ENCODE data around the gene MAP1B.

The MAP1B gene

DNA sequence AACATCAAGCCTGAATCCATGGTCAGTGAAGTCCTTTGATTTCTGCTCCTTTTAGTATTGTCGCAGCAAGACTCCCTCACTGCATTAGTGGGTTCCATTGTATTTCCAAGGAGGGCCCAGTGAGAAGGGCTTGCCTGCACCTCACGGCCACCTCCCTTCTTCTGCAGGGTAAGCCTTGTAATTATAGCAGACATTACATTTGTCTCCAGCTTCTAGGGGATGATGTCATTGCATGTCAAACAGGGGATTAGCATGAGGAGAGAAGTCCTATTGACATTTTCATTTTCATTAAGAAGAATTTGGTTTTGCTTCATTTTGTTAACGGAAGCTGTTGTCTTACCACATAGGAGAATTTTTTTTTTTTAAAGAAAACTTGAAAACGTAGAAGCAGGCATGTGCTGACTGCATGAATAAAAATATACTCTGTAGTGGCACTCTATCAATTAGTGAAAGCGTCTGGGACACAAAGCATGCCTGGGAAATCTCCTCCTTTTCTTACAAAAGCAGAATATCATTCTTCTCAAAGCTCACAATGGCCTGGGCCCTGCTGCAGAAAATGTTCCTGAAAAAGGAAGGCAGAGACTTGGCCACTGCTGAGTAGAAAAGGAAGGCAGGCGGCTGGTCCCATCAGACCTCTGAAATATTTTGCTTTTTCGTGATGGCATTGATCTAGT lies 27.1 kb downstream of the MAP1B start:
- DNase-seq = no peak

DNA sequence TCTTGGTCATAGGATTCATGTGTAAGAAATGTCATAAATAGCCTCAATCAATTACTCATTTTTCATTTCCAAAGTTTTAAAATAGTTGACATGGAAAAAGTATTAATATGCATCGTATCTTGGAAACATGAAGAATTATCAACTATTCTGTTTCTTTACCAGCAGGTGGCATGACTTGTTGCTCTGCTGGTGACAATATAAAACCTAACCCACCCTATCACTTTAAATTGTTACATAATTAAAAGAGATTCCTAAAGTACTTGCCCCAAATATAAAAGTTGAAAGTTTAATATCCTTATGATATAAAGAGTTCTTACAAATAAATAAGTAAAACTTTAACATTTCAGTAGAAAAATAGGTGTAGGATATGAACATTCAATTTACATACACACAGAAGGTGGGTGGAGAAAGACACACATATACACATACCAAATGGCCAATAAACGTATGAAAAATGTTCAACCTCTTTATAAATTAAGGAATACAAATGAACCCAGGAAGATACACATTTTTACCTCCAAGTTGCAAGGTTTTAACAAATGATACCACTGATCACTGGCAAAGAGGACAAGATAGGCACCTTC lies 30.6 kb downstream of the MAP1B start:
- DNase-seq = no peak

DNA sequence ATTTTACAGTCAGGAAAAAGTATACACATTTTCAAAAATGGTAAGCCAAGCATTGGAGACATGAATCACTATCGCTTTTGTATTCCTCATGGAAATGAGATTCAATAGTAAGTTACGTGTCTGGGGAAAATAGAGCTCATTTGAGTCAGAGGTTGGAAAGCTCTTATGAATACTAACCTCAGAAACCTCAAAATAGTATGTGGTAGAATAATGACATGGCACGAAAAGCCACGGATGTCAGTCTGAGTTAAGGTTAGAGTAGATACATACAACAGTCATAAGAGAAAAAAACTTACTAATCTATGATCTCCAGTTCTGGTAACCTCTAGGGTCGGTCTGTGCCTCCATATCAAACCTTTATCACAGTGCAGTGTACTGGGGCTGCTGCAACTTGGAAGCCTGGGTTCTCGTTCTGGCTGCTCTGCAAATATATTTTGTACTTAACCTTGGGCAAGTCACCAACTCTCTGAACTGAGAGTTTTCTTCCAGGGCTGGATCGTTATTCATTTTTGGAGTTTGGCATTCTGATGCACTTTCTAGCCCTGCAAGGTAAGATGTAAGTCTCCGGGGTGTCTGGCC lies 31.8 kb downstream of the MAP1B start:
- DNase-seq = no peak

DNA sequence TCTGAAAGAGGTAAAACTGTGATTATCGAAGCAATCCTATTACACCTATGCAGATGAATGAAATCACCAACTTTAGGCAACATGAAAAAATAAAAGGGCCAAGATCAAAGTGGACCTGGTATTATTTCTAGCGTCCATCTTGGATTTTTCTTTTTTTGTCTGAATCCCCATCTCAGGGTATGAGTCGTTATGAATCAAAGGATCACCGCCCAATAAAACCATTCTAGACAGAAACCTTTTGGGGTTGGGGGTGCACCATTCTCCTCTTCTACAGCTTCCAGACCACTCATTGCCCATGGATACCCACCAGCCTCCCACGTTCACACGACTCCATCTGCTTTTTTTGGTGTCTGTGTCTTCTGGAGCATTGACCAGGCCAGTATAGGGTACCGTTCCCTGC lies 33.4 kb downstream of the MAP1B start:
- DNase-seq = no peak

DNA sequence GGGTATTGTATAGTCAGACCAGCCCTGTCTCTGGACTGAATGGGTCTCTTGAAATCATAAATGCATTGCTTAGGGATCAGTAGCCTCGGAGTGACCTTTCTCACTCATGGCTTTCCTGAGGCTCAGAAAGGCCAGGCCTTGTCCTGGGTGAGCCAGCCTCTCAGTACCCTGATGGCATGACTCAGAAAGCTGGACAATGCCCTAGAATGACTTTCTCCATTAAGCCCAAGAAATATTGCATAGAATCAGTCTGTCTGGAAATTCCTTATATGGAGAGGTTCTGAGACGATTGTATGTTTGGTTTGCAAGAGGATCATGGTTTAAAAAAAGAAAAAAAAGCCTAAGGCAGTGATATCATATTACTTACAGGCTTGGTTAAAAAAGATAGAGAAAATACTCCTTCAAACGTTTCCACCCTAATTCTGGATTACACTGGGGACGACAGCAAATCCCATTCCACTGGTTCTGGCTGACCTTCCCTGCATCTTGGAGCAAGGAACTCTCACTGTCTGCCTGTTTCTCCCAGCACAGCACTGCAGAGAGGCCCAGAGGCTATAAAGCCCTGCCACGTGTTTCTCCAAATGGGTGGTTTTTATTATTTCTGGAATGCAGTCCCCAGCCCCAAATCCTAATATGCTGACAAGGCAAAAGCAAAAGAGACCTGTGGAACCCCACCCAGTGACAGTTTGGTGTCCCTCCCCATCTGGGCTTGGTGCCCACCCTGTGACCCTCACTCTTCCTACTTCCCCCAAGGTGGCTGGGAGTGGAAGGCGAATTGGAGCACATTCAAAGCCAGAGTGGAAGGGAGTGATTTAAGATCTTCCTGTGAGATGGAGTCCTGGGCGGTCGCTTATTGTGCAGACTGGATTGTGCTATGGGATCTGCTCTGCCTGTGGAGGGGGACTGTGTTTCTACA lies 34.4 kb downstream of the MAP1B start:
- no peak for DNase-seq

DNA sequence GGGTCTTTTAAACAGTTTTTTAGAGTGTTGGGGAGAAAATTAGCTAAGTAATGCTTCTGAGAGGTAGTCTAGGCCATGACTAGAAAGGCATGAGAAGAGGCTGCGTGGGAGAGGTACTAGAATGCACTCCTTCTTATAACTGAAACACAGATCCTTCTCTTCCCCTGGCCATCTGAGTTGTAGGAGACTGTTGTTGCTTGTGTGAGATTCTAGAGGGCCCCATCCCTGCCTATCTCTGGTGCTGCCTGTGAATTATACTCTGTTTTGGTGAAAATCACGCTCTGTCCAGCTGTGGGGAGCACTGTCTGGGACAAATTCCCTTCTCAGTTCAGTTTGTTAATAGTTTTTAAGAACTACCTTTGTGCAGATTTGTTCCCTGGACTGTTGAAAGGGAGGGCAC lies 37.5 kb downstream of the MAP1B start:
- DNase-seq = no peak

DNA sequence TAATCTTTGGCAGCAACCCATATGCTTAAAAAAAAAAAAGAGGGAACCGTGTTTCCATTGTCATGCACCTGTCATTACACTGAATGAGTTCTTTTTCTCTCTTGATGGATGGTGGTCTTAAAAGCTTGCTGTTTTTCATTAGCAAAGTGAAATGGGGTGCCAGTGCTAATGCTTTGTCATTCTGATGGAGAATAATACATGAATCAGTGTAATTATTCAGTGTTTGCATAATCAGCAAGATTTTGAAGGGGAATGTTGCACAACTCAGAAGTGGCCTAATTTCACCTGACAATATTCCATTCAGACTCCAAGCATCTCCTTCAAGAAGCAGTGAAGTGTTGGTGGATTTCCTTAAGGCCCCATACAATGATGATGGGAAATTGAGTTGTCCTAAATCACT lies 38.1 kb downstream of the MAP1B start:
- DNase-seq = no peak

DNA sequence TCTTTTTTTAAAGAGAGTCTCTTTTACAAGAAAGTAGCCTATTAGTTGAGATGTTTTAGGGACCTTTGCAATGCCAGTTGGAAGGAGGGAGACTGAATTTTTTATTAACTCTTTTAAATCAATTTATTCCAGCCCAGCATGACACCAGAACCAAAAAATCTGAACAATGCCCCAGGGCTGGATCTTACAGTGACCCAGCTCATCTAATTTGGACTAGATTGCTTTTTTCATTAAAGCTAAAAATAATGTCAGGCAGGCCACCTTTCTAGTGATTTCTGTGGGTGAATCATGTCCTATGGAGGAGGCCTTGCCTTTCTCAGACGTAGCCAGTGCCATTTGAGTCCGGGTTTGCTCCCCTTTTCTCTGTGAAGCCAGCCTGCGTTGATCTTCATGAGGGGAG lies 38.8 kb downstream of the MAP1B start:
- no peak for DNase-seq

DNA sequence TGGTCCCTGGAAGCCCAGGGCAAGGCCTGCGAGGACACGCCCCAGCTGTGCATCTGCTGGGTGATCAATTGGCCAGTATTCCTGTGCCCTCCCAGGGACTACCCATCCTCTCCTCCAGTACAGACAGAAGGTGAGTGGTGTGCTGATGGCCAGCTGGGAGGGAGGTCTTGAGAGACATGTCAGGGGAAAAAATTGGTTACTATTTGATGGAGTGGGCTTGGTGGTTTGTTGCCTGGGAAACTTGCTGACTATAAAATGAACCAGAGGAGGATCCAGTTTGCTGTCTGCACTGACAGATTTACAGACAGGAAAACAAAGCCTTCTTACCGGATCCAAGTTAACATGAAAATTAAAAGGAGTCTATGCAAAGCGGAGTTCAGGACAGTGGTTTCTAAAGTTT lies 40.3 kb downstream of the MAP1B start:
- DNase-seq = no peak

DNA sequence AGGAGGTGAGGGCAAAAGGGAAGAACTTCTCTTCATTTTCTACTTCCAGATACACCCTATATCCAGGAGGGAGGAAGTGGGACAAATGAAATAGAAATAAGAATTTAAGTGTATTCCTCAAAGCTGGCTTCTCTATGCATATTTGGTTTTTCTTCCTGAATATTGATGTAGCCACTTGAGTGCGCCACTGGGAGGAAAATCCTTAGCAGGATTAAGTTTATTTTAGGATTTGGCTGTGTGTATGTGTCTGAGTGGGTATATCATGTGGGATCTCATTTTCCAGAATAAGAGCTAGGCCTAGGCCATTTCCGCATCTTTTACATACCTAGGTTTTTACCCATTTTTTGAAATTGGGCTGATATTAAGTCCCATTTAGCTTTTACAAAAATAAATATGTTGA lies 42.5 kb downstream of the MAP1B start:
- no peak for DNase-seq

DNA sequence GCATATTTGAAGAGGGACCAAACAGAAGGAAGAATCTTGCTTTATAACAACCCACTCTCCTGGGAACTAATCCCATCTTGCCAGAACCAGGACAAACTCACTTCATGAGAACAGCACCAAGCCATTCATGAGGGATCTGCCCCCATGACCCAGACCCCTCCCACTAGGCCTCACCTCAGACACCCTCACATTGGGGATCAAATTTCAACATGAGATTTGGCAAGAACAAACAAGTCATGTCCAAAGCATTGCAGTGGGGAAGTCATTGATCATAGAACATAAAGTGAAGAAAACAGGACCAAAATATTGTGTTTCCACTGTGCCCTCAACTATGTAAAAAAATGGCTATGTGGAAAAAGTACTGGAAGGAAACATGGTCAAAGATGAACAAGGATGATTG lies 43.9 kb downstream of the MAP1B start:
- no peak for DNase-seq

DNA sequence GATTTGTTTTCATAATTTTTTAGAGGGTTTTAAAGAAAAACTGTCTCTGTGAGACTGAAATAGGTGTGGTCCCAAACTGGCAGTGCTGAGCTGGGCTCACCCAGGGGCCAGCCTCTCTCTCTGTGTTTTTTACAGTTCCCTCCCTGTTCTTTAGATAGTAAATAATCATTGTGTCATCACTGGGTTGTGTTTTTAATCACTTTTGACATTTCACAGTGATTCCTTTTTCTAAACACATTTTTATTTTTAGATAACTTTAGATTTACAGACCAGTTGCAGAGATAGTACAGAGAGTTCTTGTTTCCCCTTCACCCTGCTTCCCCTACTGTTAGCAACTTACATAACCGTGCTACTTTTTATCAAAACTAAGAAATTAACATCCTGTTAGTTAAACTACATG lies 44.4 kb downstream of the MAP1B start:
- no peak for DNase-seq

DNA sequence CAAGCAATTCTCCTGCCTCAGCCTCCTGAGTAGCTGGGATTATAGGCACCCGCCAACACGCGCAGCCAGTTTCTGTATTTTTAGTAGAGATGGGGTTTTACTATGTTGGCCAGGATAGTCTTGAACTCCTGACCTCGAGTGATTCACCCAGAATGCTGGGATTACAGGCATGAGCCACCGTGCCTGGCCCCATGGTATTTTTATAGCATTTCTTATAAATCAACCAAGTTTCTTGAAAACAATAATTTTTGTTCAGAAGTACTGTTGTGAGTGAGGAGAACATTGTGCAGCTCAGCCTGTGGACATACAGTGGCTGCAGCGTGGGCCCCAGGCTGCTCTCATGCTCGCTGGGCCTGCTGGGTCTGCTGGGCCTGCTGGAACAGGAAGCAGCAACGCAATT lies 45.3 kb downstream of the MAP1B start:
- DNase-seq = no peak

DNA sequence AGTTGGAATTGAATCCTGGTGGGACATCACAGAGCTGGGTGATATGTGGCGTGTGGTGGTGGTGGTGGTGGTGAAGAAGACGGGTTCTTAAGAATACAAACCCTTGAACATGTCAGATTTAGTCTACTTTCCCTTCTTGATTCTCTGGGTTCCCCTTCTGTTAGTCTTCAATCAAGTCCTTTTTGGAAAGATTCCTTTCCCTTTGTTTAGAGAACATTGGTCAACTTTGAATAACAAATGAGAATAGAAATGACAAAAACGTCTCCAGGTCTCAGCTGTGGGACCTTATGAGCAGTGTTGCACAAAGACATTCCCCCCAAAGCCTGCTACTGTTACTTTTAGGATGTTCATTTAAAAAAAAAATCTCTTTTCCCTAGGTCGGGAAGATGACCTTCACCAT lies 46.3 kb downstream of the MAP1B start:
- no peak for DNase-seq

DNA sequence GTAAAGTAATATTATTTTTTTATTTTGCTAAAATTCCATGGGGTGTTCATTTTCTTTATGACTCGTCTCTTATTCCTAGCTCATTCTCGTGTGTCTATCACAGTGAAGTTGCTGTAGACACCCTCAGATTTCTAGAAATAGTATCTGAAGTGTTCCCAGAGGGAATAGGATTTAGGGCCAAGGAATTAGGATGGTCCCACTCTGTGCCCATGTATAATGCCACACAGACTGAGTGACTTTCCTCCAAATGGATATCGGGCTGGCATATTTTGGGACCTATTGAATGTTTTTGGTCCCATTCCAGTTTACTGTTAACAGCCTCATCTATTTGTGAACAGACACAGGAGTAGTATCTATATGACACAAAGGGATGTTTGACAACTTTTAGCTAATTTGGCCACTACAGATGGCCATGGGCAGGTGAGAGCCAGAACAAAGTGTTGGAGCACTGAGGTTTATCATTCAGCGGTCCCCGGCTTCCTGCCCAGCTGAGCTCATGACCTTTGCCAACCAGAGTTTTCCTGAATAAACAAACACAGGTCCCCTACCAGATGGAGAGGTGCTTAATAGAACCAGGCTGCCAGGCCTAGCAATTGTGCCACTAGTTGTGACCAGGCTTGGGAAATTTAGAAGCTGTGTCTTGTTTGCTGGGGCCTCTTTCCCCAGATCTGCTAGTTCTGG lies 46.9 kb downstream of the MAP1B start:
- DNase-seq = no peak

DNA sequence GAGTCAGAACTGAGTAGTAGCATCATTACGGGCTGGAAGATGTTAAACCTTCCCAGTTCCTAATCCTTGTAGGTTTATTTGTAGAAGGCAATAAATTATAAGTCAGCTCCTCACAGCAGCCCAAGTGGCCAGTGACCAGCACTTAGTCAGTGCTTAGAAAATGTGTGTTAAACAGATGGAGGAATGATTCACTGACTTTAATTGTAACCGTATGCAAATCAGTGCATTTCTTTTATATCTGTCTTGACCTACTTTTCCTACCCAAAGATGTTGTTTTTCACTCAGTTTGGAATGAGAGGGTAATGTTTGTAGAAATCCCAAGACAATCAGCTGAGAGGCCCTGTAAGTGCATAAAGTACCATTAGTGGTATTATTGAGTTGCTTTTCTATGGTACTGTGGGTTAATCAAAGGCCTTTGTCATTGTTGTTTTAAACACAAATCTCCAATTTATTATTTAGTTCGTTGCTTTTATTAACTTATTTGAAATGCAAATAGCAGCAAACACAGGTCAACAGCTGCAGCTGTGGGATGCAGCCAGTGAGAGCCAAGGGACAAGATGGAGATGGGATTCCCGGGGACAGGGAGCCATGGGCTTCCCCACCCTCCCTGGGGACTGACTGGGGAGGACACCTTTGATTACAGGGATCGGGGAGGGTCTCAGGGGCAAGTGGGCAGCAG lies 49.8 kb downstream of the MAP1B start:
- no peak for DNase-seq

DNA sequence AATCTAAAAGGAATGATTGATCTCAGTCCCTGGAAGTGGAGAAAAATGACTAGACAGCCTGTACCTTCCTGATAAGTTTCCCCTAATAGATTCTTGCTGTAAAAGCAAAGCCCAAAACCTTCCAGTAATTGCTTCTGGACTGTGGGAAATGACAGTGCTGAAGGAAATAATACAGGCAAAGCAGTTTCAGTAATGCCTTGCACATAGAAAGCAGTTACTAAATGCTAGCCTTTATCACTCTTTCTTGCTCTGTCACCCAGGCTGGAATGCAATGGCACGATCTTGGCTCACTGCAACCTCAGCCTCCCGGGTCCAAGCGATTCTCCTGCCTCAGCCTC lies 50.3 kb downstream of the MAP1B start:
- DNase-seq = no peak

DNA sequence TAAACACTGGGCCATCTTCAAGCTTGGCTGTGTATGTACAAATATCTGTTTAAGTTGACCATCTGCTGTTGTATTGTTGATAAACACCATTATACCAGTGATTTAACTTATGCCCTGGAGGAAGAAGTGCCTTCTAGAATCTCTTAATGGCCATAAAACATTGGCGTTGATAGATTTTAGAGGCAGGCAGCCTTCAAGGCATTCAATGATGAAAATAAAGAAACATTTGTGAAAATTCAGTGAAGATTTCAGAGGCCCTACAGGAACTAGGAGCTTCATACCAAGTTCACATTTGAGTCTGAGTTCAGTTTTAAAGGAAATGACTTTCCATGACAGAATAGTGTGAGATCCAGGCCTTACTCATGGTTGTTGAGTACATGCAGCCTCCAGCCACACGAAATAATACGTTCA lies 52.2 kb downstream of the MAP1B start:
- DNase-seq = no peak

DNA sequence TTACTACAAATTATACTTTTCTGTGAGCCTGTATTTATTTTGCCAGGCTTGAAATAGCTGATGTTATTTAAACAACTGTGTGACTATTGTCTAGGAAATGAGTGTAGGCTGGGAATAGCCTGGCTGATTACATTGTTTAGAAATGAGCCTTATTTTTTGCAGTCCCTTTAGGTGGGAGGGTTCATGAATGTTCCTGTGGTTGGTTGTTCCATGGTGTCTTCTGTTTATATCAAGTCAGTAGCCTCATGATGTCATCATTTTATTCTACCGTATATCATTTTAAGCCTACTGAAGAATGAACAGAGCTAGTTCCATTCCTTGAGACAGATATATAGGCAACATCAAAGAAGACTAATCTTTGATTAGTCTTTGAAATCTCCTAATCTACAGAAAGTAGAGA lies 53.1 kb downstream of the MAP1B start:
- no peak for DNase-seq

DNA sequence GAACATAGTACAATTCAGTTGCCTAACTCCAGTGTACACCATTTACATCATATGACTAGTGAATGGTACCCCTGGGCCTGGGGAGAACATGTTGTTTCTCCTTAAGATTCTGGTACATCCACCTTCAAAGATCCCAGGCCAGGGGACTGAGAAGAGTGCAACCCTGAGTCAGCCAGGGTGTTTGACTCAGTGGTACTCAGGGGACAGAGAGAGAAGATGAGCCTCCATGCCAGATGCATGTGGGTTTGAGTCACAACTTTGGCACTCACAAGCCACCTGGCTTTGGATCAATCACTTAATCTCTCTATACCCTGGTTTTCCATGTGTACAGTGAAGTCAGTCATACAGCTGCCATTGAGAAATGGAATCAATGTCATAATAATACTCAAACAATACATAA lies 53.7 kb downstream of the MAP1B start:
- no peak for DNase-seq

DNA sequence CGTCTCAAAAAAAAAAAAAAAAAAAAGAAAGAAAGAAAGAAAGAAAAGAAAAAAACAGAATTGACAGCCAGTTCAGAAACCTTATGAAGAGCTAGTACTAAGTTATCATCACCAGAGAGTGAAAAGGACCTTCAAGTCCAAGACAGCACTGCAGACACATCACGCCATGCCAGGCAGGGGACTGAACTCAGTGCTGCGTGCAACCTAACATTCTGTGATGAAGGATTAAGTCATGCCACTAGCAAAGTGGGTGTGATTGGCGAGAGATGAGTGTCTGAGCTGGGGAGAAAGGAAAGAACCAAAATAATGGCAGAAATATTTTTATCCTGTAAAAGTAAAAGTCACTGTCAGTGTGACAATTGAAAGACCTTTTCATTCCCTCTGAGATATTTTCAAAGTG lies 54.7 kb downstream of the MAP1B start:
- no peak for DNase-seq

DNA sequence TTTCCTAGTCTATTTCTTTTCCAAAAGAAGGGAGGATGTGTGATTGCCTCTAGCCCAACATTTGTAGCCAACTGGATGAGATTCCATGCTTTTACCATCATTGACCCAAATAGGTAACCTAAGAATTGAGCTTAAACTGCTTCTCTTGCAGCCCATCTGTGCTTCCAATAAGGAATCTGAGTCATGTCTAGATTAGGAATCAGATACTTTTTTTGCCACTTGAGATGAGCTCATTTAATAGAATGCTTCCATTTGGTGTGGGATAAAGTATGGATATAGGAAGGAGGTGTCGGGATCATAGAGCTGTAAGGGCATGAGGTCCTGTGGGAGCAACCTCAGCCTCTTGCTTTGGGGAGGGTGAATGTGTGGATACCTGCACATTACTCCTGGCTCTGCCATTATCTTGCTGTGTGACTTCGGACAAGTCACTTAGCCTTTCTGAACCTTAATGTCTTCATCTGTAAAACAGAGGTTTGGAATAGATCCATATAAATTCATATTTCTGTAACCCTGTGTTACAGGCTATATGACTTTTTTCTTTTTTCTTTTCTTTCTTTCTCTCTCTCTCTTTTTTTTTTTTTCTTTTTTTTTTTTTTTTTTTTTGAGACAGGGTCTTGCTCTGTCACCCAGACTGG lies 56.2 kb downstream of the MAP1B start:
- no peak for DNase-seq

Measured in NCI-H187 treated with DMSO at 0.1 percent for 48 hours (cell line).